A673 (cell line): ENCODE measurements around the gene STAMBPL1. TPM values are rescaled to one million over a fixed set of nuclear protein-coding genes. Genes with fewer than 3 reads are reported as not detected.
A peak's percentile ranks its signal among the peaks of the same experiment; 100 is the strongest.

Experiments
- Bru-seq: library from RNA; stranded (reverse); fragments of 400-500 nt; gene quantifications from one replicate; lab custom pipeline; 2021; lab: Mats Ljungman, UMichigan
- BruChase-seq, 2 experiments: library from RNA; stranded (reverse); fragments of 400-500 nt; gene quantifications; one replicate each; lab custom pipeline; 2021; lab: Mats Ljungman, UMichigan
- BruUV-seq: library from RNA; stranded (reverse); fragments of 400-500 nt; replicated peaks from 2 replicates; lab custom pipeline; 2021; lab: Mats Ljungman, UMichigan
- CTCF ChIA-PET: fragments of 300-600 bp; sonication (Branson Sonifier 250); formaldehyde crosslinking; loops from one replicate; lab custom pipeline; 2022; ENCODE audit warnings: antibody characterized with exemption; lab: Charles Lee
- POLR2A ChIA-PET: fragments of 300-600 bp; sonication (Branson Sonifier 250); formaldehyde crosslinking; loops from one replicate; lab custom pipeline; 2022; ENCODE audit warnings: antibody characterized with exemption; ENCODE audit not compliant: low non-redundant PET; lab: Charles Lee
- DNase-seq: peaks from one replicate; pipeline ENCODE4 v3.0.0-alpha.2; 2015; ENCODE audit warnings: low spot score
- H3K27ac ChIP-seq: fragments of 200-600 bp; sonication (generic); 2 replicates; pipeline ENCODE4 v1.5.1; 2016; ENCODE audit warnings: mixed run types, low read depth, mild to moderate bottlenecking, mixed read lengths, antibody characterized with exemption, low read length; ENCODE audit not compliant: poor library complexity, severe bottlenecking
- H3K27me3 ChIP-seq: fragments of 200-600 bp; sonication (generic); replicated peaks from 2 replicates; pipeline ENCODE4 v1.6.1; 2017; ENCODE audit warnings: mixed run types, low read depth, mild to moderate bottlenecking, mixed read lengths, antibody characterized with exemption, low read length; ENCODE audit not compliant: insufficient read depth, poor library complexity
- H3K36me3 ChIP-seq: fragments of 200-600 bp; sonication (generic); 2 replicates; pipeline ENCODE4 v1.6.1; 2016; ENCODE audit warnings: mixed run types, mild to moderate bottlenecking, mixed read lengths, antibody characterized with exemption, low read length; ENCODE audit not compliant: insufficient read depth, poor library complexity, severe bottlenecking
- H3K4me1 ChIP-seq: fragments of 200-600 bp; sonication (generic); 2 replicates; pipeline ENCODE4 v1.6.1; 2017; ENCODE audit warnings: mixed run types, mild to moderate bottlenecking, mixed read lengths, antibody characterized with exemption, low read length; ENCODE audit not compliant: insufficient read depth, poor library complexity, severe bottlenecking
- H3K4me3 ChIP-seq: fragments of 200-600 bp; sonication (generic); 2 replicates; pipeline ENCODE4 v1.5.1; 2016; ENCODE audit warnings: low read depth, mixed run types, mild to moderate bottlenecking, mixed read lengths, low read length; ENCODE audit not compliant: poor library complexity, severe bottlenecking
- H3K9me3 ChIP-seq: fragments of 200-600 bp; sonication (generic); 2 replicates; pipeline ENCODE4 v1.6.1; 2016; ENCODE audit warnings: mixed run types, low read depth, mild to moderate bottlenecking, mixed read lengths, antibody characterized with exemption, low read length; ENCODE audit not compliant: poor library complexity, severe bottlenecking
- CTCF ChIP-seq: fragments of 300-800, 200-600 bp; sonication (generic); conservative IDR thresholded peaks from 2 replicates; pipeline ENCODE4 v1.5.1; 2017; ENCODE audit warnings: low read depth, mild to moderate bottlenecking, antibody characterized with exemption, low read length, moderate library complexity, mixed read lengths
- EZH2 ChIP-seq: fragments of 200-600 bp; sonication (generic); IDR thresholded peaks from 2 replicates; pipeline ENCODE4 v1.6.1; 2017; ENCODE audit warnings: borderline replicate concordance, low read depth, mild to moderate bottlenecking, mixed read lengths, antibody characterized with exemption, low read length; ENCODE audit not compliant: poor library complexity, severe bottlenecking
- intact Hi-C: fragments of 100-400 bp; cut with micrococcal nuclease; formaldehyde crosslinking; loops from one replicate; pipeline ENCODE4 v1.10.0; 2022; ENCODE audit not compliant: unreplicated experiment
- long read RNA-seq: library from polyadenylated mRNA; stranded (forward); transcript quantifications from one replicate; pipeline ENCODE4 v2.0.0, GENCODE V29; 2022
- total RNA-seq: library from RNA; stranded (reverse); gene quantifications from 2 replicates; pipeline ENCODE4 v1.2.3, GENCODE V29; 2021

STAMBPL1 gene
- 61.2 and 71.8 TPM in 2 replicates for total RNA-seq
- percentile 95 among the genes with signal in this experiment for Bru-seq, nascent RNA
- BruChase-seq, experiment 1, labeled RNA remaining after a 2-hour chase, result percentile 93 among the genes with signal in this experiment
- percentile 81 among the genes with signal in this experiment for BruChase-seq, experiment 2, labeled RNA remaining after a 6-hour chase
- long read RNA-seq, transcript STAMBPL1-203 (11 exons, 2,532 nt), result major isoform, 86 of 107 reads
- long read RNA-seq, partial matches to known transcripts, result 7 of 107 reads
- long read RNA-seq, other reads (novel, unspliced or antisense), result 12 of 107 reads

- Histone ChIP-seq H3K4me1 (peaks cover 60% of the 10 kb centered on the region), H3K4me3 (peak within 1 kb of the TSS; percentile 90), H3K36me3 (no peaks in the 10 kb centered on the region), H3K27ac (peak within 1 kb of the TSS; percentile 92), H3K27me3 (no peaks in the 10 kb centered on the region), H3K9me3 (no peaks in the 10 kb centered on the region)
- POLR2A ChIA-PET, result interaction anchor here (0.7 kb wide), 1 partner anchor 12 kb away, joined by 4 read pairs; no protein-coding TSS in a partner anchor
- CTCF ChIA-PET, result interaction anchor here (0.9 to 1.9 kb wide), 2 partner anchors 14 to 53 kb away, joined by 4 to 7 read pairs; no protein-coding TSS in a partner anchor
- TSS peak; percentile 22 for BruUV-seq
- peak; percentile 80 for DNase-seq
- TF ChIP-seq CTCF, result no peak
- TF ChIP-seq EZH2, result no peak
- intact Hi-C loops, result loop anchor here (2.0 to 5.0 kb wide), 3 partner anchors 42 to 208 kb away; no protein-coding TSS in a partner anchor
These were observed at the start of gene STAMBPL1 for GRCh38 chr10:88879534-88880281. Gene STAMBPL1, plus strand, starts transcription at chr10:88880245. Its CDS starts 21,464 bp downstream, at chr10:88901709.

GRCh38 chr10:88830643-88831268 is 49.3 kb upstream of the STAMBPL1 start:
- no peaks in the 10 kb centered on the region for H3K4me1 ChIP-seq
- CTCF ChIA-PET, result no interaction called here
- no peaks in the 10 kb centered on the region for H3K27me3 ChIP-seq

More at GRCh38 chr10:88830643-88831268, 49.3 kb upstream of the STAMBPL1 start:
- Histone ChIP-seq H3K27ac (no peak overlapping the region), H3K9me3 (no peaks in the 10 kb centered on the region), H3K36me3 (no peaks in the 10 kb centered on the region), H3K4me3 (no peak overlapping the region)
- POLR2A ChIA-PET, result no interaction called here
- TF ChIP-seq EZH2, result no peak
- no peak for TF ChIP-seq CTCF
- DNase-seq, result no peak
- intact Hi-C loops, result no loop called here
- no TSS peak for BruUV-seq
